Thymus (tissue), 11 donors: ENCODE data around the gene OSGEP. TPM values are rescaled to one million over a fixed set of nuclear protein-coding genes. Genes with fewer than 3 reads are reported as not detected.

Source experiments
- DNase-seq, 9 donors: peaks; one replicate each; pipeline ENCODE4 v3.0.0-alpha.2; 2013; ENCODE audit warnings: low spot score in 9 of 9, low read depth in 6 of 9, missing footprints in 1 of 9
- H3K27ac ChIP-seq, 2 donors: one replicate each; pipeline ENCODE4 v1.5.1; 2013; ENCODE audit warnings: control low read depth in 1 of 2, low read depth in 1 of 2, low read length in 1 of 2, mild to moderate bottlenecking in 1 of 2, moderate library complexity in 1 of 2
- H3K27me3 ChIP-seq, 2 donors: one replicate each; pipeline ENCODE4 v1.5.1; 2013; ENCODE audit warnings: low read length in 1 of 2; ENCODE audit not compliant: control insufficient read depth in 2 of 2, insufficient read depth in 1 of 2
- H3K36me3 ChIP-seq, 2 donors: one replicate each; pipeline ENCODE4 v1.5.1; 2013; ENCODE audit warnings: low read length in 1 of 2, mild to moderate bottlenecking in 1 of 2, moderate library complexity in 1 of 2; ENCODE audit not compliant: control insufficient read depth in 2 of 2, insufficient read depth in 2 of 2
- H3K4me1 ChIP-seq, 2 donors: one replicate each; pipeline ENCODE4 v1.5.1; 2013; ENCODE audit warnings: low read length in 2 of 2; ENCODE audit not compliant: control insufficient read depth in 2 of 2, insufficient read depth in 2 of 2
- H3K4me3 ChIP-seq, 2 donors: one replicate each; pipeline ENCODE4 v1.5.1; 2013; ENCODE audit warnings: low read length in 2 of 2, control low read depth in 1 of 2, mild to moderate bottlenecking in 1 of 2
- H3K9me3 ChIP-seq, 2 donors: one replicate each; pipeline ENCODE4 v1.5.1; 2013; ENCODE audit warnings: low read length in 1 of 2, mild to moderate bottlenecking in 1 of 2; ENCODE audit not compliant: control insufficient read depth in 2 of 2, insufficient read depth in 1 of 2
- WGBS: extraction: QIAGEN DNeasy Blood & Tissue Kit; methylation state at CpG from one replicate; pipeline ENCODE4 v1.1.7; 2013; 5-methylcytosine and 5-hydroxymethylcytosine counted together
- polyA plus RNA-seq: library from polyadenylated mRNA; stranded (reverse); fragments of 200-250 nt; gene quantifications from one replicate; pipeline ENCODE4 v1.2.3, GENCODE V29; 2013
- total RNA-seq: library from RNA; stranded (reverse); fragments of 120-200 nt; gene quantifications from one replicate; pipeline ENCODE4 v1.2.4, GENCODE V29; 2013
- donor health status: healthy.

The OSGEP gene
- total and polyA plus RNA-seq, 2 donors = 34.8 to 96.8 TPM

DNA sequence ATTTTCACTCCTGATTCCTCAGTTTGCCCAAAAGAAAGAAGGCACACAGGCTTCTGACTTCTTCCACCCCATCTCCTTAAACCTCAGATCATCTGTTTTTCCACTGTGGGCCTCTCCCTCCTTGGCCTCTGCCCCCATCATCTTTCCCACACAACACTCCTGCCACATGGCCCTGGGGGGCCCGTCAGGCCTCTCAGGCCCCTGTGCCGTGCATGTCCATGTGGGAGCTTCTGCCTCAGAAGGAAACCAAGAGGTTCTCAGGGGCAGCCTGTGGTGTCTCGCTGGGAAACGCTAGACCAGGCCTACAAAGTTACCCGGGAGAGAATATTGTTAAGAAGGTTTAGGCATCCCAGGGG, 26.6 kb downstream of the OSGEP start:
- peak overlapping the region; percentile 76 to 80 for H3K27ac ChIP-seq
- no peak for DNase-seq
- H3K4me1 ChIP-seq = peaks cover 23 to 31% of the 10 kb centered on the region in 2 donors
- H3K27me3 ChIP-seq = no peaks in the 10 kb centered on the region
- 34% methylated on average over 5 of the region's 5 CpGs for WGBS
- no peaks in the 10 kb centered on the region for H3K9me3 ChIP-seq
- peak overlapping the region in 1 of 2 donors; percentile 21 for H3K4me3 ChIP-seq
- H3K36me3 ChIP-seq = no peaks in the 10 kb centered on the region

DNA sequence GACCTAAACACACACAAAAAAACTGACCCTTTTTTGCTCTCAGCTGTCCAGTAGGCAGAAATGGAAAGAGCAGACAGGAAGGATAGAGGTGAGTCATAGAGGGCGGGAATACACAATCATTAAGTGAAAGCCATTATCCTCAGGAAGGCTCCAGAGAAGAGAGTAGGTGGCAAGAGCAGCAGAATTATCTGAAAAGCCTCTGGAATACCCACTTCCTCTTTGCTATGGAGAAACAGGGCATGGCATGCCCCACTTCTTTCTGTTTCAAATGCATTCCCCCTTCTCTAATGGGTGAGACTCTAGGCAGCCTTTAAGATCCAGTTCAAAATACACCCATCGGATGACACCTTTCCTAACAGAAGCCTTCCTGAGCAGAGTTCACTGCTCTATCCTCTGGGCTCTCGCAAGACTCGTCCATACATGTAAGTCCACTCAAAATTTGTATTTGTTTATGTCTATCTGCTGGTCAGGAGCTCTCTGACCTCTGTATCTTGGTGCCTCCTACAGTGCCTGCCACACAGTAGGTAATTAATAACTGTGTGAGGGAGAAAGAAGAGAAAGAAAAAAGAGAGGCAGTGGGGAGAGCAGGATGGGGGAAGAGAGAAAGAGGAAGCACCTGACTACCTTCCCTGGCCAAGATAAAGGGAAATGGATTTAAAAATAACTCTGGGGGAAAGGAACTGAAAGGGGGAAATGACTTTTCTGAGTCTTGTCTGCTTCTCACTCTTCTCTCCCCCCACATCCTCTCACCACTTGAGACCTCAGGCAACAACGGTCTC, 27.2 kb downstream of the OSGEP start:
- Histone ChIP-seq H3K36me3 (no peaks in the 10 kb centered on the region), H3K27ac (peak overlapping the region; percentile 79 to 80), H3K4me3 (no peak overlapping the region), H3K27me3 (no peaks in the 10 kb centered on the region), H3K4me1 (peaks cover 23 to 31% of the 10 kb centered on the region in 2 donors), H3K9me3 (no peaks in the 10 kb centered on the region)
- DNase-seq = peak in 6 of 9 donors; percentile 25 to 76 (median 44)
- WGBS = 21% methylated on average over 5 of the region's 5 CpGs

DNA sequence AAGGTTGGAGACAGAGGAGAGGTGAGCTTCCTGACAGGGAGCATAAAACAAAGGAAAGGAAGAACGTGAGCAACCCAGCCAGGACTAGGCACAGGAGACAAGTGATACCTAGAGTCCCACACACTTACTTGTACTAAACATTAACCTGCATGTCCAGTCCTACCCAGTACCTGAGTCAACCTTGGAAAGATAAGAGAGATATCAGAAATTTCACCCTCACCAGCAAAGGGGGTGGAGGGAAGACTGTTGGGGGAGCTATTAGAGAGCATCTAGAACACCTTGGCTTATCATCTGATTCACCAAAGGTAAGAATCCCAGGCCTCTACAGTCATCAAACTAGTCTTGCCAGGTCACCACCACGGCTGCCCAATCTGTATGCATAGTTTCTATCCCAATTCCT, 29.8 kb downstream of the OSGEP start:
- WGBS = 70% methylated on average over 2 of the region's 2 CpGs
- DNase-seq = no peak
- no peaks in the 10 kb centered on the region for H3K36me3 ChIP-seq
- peaks cover 21 to 28% of the 10 kb centered on the region in 2 donors for H3K4me1 ChIP-seq
- H3K27me3 ChIP-seq = no peaks in the 10 kb centered on the region
- no peaks in the 10 kb centered on the region for H3K9me3 ChIP-seq
- no peak overlapping the region for H3K4me3 ChIP-seq
- no peak overlapping the region for H3K27ac ChIP-seq

DNA sequence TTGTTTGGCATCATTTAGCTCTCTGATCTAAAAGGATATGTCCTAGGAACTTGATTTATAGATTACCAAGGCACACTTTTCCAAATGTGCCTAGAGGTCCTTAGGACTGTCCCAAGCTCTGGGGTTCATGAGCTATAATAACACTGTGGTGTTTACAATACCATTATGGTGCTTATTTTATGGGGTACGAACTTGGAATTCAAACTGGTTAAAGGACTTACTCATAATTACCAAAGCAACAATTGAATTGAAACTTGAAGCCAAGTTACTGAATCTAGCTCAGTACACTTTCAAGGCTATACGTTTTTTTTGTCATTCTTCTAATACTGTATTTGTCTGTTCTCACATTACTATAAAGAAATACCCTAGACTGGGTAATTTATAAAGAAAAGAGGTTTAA, 31.7 kb downstream of the OSGEP start:
- H3K4me1 ChIP-seq = peaks cover 5 to 8% of the 10 kb centered on the region in 2 donors
- 81% methylated on average over 2 of the region's 2 CpGs for WGBS
- no peaks in the 10 kb centered on the region for H3K36me3 ChIP-seq
- no peaks in the 10 kb centered on the region for H3K27me3 ChIP-seq
- H3K4me3 ChIP-seq = no peak overlapping the region
- no peak overlapping the region for H3K27ac ChIP-seq
- DNase-seq = no peak
- H3K9me3 ChIP-seq = no peaks in the 10 kb centered on the region

DNA sequence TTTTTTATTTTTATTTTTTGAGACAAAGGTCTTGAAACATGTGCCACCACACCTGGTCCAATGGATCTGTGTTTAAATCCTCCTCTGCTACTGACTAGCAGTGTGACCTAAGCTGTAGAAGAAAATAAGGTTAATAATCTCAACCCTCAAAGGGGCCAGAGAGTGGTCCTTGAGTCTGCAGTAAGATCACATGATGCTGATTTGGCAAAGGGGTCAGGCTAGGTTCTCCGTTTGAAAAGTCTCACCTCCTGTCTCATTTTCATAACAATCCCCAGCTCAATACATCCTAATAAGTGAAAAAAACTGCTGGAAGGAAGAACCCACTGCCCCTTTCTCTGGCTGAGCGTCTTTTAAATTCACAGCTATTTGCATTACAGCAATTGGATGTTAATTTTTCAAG, 33.3 kb downstream of the OSGEP start:
- WGBS = 94% methylated on average over 2 of the region's 2 CpGs
- Histone ChIP-seq H3K27ac (no peak overlapping the region), H3K9me3 (no peaks in the 10 kb centered on the region), H3K4me3 (no peak overlapping the region), H3K36me3 (no peaks in the 10 kb centered on the region), H3K27me3 (no peaks in the 10 kb centered on the region), H3K4me1 (no peaks in the 10 kb centered on the region)
- DNase-seq = no peak

DNA sequence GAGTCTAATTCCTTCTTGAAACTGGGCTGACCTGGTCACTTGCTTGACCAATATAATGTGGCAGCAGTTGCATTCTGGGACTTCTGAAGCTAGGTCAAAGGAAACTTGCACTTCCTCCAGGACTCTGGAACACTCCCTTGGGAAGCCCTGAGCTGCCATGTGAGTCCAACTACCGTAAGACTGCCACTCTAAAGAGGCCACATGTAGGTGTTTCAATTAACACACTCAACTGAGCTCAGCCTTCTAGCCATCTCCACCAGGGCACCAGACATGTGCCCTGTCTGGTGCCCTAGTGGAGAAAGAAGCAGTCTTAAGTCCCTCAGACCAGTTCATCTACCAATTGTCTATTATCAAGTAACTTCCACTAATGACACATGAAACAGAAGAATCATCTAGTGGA, 35.2 kb downstream of the OSGEP start:
- Histone ChIP-seq H3K4me1 (peaks cover under 1 to 3% of the 10 kb centered on the region in 2 donors), H3K36me3 (no peaks in the 10 kb centered on the region), H3K27ac (no peak overlapping the region), H3K4me3 (no peak overlapping the region), H3K9me3 (no peaks in the 10 kb centered on the region), H3K27me3 (no peaks in the 10 kb centered on the region)
- WGBS = 91% methylated on average over 1 of the region's 1 CpG
- no peak for DNase-seq

DNA sequence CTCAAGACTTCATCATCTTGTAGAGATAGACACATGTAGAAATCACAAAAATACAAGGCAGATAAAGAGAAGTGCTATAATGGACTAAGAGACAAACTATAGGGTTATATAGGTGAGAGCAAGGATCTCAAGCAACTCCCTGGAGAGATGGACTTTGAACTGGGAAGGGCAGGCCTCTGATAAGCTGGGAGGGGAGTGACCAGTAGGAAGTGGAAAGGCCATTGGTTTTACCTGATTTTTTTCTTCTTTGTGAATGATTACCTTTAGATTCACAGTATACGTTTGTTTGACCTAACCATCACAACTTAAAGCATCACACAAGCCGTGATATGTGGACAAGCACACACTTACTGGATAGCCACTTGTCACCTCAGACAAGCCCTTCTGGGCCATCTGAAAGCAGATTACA, 36.1 kb downstream of the OSGEP start:
- Histone ChIP-seq H3K36me3 (no peaks in the 10 kb centered on the region), H3K4me1 (peaks cover 6 to 9% of the 10 kb centered on the region in 2 donors), H3K9me3 (no peaks in the 10 kb centered on the region), H3K27me3 (no peaks in the 10 kb centered on the region), H3K27ac (no peak overlapping the region), H3K4me3 (no peak overlapping the region)
- no peak for DNase-seq
- WGBS = 100% methylated on average over 2 of the region's 2 CpGs

DNA sequence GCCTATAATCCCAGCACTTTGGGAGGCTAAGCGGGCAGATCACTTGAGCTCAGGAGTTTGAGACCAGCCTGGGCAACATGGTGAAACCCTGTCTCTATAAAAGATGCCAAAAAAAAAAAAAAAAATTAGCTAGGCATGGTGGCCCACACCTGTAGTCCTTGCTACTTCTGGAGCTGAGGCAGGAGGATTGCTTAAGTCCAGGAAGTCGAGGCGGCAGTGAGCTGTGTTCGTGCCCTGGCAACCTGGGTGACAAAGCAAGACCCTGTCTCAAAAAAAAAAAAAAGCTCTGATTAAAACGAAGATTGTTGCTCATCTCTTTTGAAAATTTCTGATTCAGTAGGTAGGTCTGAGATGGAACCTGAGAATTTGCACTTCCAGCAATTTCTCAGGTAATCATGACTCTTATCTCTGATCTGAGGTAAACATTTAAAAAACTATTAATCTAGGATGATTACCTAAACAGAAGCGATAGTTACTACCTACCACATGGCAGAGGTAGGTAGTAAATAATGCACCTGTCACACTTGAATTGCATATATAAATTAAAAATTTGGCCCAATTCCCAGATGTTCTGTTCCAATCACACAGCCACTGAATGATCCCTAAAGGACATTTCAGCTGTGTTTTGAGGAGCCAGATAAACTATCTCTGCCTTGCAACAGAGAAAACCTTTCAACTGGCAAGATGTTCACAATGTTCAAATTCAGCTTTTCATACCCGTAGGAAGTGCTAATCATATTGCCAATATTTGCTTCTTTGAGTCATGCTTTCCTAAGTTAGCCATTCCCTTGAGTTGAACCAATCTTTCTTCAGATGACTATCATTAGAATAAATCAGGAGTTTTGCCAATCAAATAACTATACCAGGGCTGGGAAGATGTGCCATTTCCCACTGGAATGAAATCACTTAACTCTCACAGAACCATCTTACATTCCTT, 37.1 kb downstream of the OSGEP start:
- Histone ChIP-seq H3K9me3 (no peaks in the 10 kb centered on the region), H3K27me3 (no peaks in the 10 kb centered on the region), H3K4me1 (peaks cover 6 to 9% of the 10 kb centered on the region in 2 donors), H3K36me3 (no peaks in the 10 kb centered on the region), H3K27ac (no peak overlapping the region), H3K4me3 (no peak overlapping the region)
- 75% methylated on average over 7 of the region's 7 CpGs for WGBS
- no peak for DNase-seq

DNA sequence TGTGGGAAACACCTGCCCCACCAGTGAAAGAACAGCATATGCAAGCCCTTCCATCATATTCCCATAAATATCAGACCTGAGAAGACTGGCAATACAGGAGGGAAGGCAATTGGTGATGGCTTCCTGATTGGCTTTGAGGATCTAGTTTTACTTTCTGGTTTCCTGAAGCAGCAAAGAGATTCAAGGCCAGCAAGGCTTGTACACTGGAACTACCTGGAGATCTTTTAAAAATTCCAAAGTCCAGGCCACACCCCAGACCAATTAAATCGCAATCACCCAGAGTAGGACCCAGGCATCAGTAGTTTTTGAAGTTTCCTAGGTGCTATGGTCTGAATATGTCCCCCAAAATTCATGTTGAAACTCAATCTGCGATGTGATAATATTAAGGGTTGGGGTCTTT, 38.4 kb downstream of the OSGEP start:
- H3K27me3 ChIP-seq = no peaks in the 10 kb centered on the region
- no peak for DNase-seq
- no peaks in the 10 kb centered on the region for H3K36me3 ChIP-seq
- no peak overlapping the region for H3K4me3 ChIP-seq
- no peak overlapping the region for H3K27ac ChIP-seq
- WGBS = 98% methylated on average over 2 of the region's 2 CpGs
- H3K4me1 ChIP-seq = peaks cover 6 to 9% of the 10 kb centered on the region in 2 donors
- no peaks in the 10 kb centered on the region for H3K9me3 ChIP-seq
